ENCODE data around the gene MYO16.

The MYO16 gene

GRCh38 chr13:108629181-108629752, at the start of gene MYO16:
TSS of gene MYO16 (plus strand) at chr13:108629611. CDS start at chr13:108629845, 234 bp downstream.
- DNase-seq (ENCODE audit: low read depth in 2 of 2), result no peak

GRCh38 chr13:108586826-108587225, 42.6 kb upstream of the MYO16 start:
- no peak for DNase-seq (ENCODE audit: low read depth in 2 of 2)

- DNase-seq (ENCODE audit: low read depth in 2 of 2), result no peak
These were observed 40.9 kb upstream of the MYO16 start for GRCh38 chr13:108588516-108588915.

- DNase-seq (ENCODE audit: low read depth in 2 of 2), result no peak
These were observed 35.3 kb upstream of the MYO16 start for GRCh38 chr13:108594153-108594552.

- DNase-seq (ENCODE audit: low read depth in 2 of 2), result peak; percentile 2 to 9
These were observed 33.8 kb upstream of the MYO16 start for GRCh38 chr13:108595436-108596274.

GRCh38 chr13:108597943-108598342, 31.5 kb upstream of the MYO16 start:
- DNase-seq (ENCODE audit: low read depth in 2 of 2), result no peak

GRCh38 chr13:108606424-108606823, 23.0 kb upstream of the MYO16 start:
- DNase-seq (ENCODE audit: low read depth in 2 of 2), result no peak

GRCh38 chr13:108609353-108609752, 20.1 kb upstream of the MYO16 start:
- no peak for DNase-seq (ENCODE audit: low read depth in 2 of 2)

GRCh38 chr13:108610507-108610906, 18.9 kb upstream of the MYO16 start:
- DNase-seq (ENCODE audit: low read depth in 2 of 2), result no peak

- no peak for DNase-seq (ENCODE audit: low read depth in 2 of 2)
These were observed 14.2 kb upstream of the MYO16 start for GRCh38 chr13:108615241-108615640.

- DNase-seq (ENCODE audit: low read depth in 2 of 2), result no peak
These were observed 11.2 kb upstream of the MYO16 start for GRCh38 chr13:108618233-108618632.

GRCh38 chr13:108621462-108621861, 7.9 kb upstream of the MYO16 start:
- no peak for DNase-seq (ENCODE audit: low read depth in 2 of 2)

- DNase-seq (ENCODE audit: low read depth in 2 of 2), result no peak
These were observed 5.3 kb upstream of the MYO16 start for GRCh38 chr13:108624108-108624507.

GRCh38 chr13:108624979-108625378, 4.4 kb upstream of the MYO16 start:
- no peak for DNase-seq (ENCODE audit: low read depth in 2 of 2)

- DNase-seq (ENCODE audit: low read depth in 2 of 2), result no peak
These were observed 577 bp downstream of the MYO16 start for GRCh38 chr13:108629988-108630387.

GRCh38 chr13:108632649-108633167, 3.3 kb downstream of the MYO16 start:
- no peak for DNase-seq (ENCODE audit: low read depth in 2 of 2)

- no peak for DNase-seq (ENCODE audit: low read depth in 2 of 2)
These were observed 9.5 kb downstream of the MYO16 start for GRCh38 chr13:108638901-108639300.

GRCh38 chr13:108643646-108644353, 14.4 kb downstream of the MYO16 start:
- no peak for DNase-seq (ENCODE audit: low read depth in 2 of 2)

GRCh38 chr13:108645376-108645775, 16.0 kb downstream of the MYO16 start:
- no peak for DNase-seq (ENCODE audit: low read depth in 2 of 2)

GRCh38 chr13:108650271-108650670, 20.9 kb downstream of the MYO16 start:
- DNase-seq (ENCODE audit: low read depth in 2 of 2), result no peak

GRCh38 chr13:108656742-108657141, 27.3 kb downstream of the MYO16 start:
- no peak for DNase-seq (ENCODE audit: low read depth in 2 of 2)

GRCh38 chr13:108657519-108657918, 28.1 kb downstream of the MYO16 start:
- no peak for DNase-seq (ENCODE audit: low read depth in 2 of 2)

Data from stimulated activated CD4-positive, alpha-beta T cell treated with anti-CD3 and anti-CD28 coated beads, Interleukin-15, amount 100 ng/mL, for 48 hours (primary cell).